Peyer's patch (tissue), 4 donors: ENCODE measurements around the gene MRPS7. TPM values are rescaled to one million over a fixed set of nuclear protein-coding genes. Genes with fewer than 3 reads are reported as not detected.
A peak's percentile ranks its signal among the peaks of the same experiment; 100 is the strongest.

Source experiments
- DNase-seq, 3 donors: peaks; one replicate each; pipeline ENCODE4 v3.0.0-alpha.2; 2017 to 2019
- H3K27ac ChIP-seq, 4 donors: fragments of 200-600 bp; sonication (generic); one replicate each; pipeline ENCODE4 v1.5.1; 2016 to 2019
- H3K27me3 ChIP-seq, 2 donors: fragments of 200-600 bp; sonication (generic); one replicate each; pipeline ENCODE4 v1.5.1; 2019
- H3K36me3 ChIP-seq, 3 donors: fragments of 200-600 bp; sonication (generic); one replicate each; pipeline ENCODE4 v1.5.1; 2016 to 2019
- H3K4me1 ChIP-seq, 4 donors: fragments of 200-600 bp; sonication (generic); one replicate each; pipeline ENCODE4 v1.5.1; 2016 to 2019
- H3K4me3 ChIP-seq, 4 donors: fragments of 200-600 bp; sonication (generic); 1 replicate in 3 of 4; 2 replicates in 1 of 4; pipeline ENCODE4 v1.5.1; 2016 to 2019; ENCODE audit warnings: mild to moderate bottlenecking in 1 of 4
- H3K9me3 ChIP-seq, 4 donors: fragments of 200-600 bp; sonication (generic); one replicate each; pipeline ENCODE4 v1.5.1; 2016 to 2019; ENCODE audit warnings: mild to moderate bottlenecking in 1 of 4
- POLR2A ChIP-seq, 2 donors: fragments of 450-650 bp; IDR thresholded peaks; one replicate each; pipeline ENCODE4 v1.5.1; 2017; ENCODE audit warnings: antibody characterized with exemption in 2 of 2, mild to moderate bottlenecking in 2 of 2, moderate library complexity in 2 of 2
- total RNA-seq, 4 donors: library from RNA; depleted of rRNA; stranded (reverse); fragments of >200 nt; gene quantifications; one replicate each; pipeline ENCODE4 v1.1.0, GENCODE V29; 2016
- TF ChIP-seq, protein P1 (sequence below), 6 experiments: fragments of 450-650 bp in 4 of 6; fragments of 200-600 bp in 2 of 6; sonication (generic) in 1 of 6; IDR thresholded peaks; one replicate each; pipeline ENCODE4 v1.5.1; 2017 to 2019; ENCODE audit warnings: antibody characterized with exemption in 6 of 6, mild to moderate bottlenecking in 3 of 6, moderate library complexity in 1 of 6

The MRPS7 gene
- total RNA-seq, result 10 to 100 TPM; 23.9 to 53.6 (median 45.3) TPM

DNA sequence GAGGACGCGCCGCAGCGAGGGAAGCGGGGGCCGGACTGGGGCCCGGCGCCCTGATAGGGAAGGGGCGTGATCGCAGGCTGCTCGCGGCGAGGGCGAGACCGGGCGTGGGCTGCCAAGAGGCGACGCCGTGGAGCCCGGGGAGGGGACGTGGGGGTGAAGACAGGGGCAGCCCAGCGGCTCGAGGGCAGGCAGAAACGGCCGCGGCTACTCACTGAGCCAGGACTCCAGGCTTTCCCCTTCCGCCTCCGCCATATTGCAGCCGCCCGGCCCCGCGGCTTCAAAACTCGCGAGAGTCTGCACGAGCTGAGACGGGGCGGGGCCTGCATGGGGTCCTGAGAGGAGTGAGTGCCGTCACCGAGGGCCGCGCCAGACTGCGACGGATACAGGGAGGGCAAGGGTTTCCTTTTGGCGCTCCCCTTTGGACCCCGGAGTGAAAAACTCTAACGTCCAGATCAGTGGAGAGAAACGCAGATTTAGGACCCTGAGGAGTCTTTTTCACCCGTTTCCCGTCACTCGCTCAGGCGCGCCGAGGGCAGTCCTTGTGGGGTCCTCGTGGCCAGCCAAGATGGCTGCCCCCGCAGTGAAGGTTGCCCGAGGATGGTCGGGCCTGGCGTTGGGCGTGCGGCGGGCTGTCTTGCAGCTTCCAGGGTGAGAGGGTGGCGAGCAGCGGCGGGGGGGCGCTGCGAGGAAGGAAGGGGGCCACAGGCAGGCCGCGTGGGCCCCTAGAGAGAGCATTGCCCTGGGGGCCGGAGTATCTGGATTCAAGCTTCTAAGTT, at the start of gene MRPS7, which contains the start of gene GGA3:
Gene MRPS7, plus strand, starts transcription at position 544 of the 776 bp plus-strand sequence. Its CDS starts 22 bp downstream, at position 566.
Gene GGA3, minus strand, starts transcription at position 271 of the 776 bp plus-strand sequence. Its CDS starts 19 bp downstream, at position 252.
- Histone ChIP-seq H3K4me1 (peaks cover 0 to 26% (median 18%) of the 10 kb centered on the region in 4 donors), H3K27ac (peak within 1 kb of the TSS; percentile 88 to 97 (median 94)), H3K36me3 (peaks cover 0 to 34% (median 0%) of the 10 kb centered on the region in 3 donors), H3K9me3 (no peaks in the 10 kb centered on the region), H3K4me3 (peak within 1 kb of the TSS; percentile 73 to 91 (median 78)), H3K27me3 (no peaks in the 10 kb centered on the region)
- peak; percentile 96 to 98 (median 97) for DNase-seq
- peak; percentile 44 to 77 for TF ChIP-seq POLR2A (IDR thresholded peaks at IDR 0.05)
- TF ChIP-seq, protein P1, sequence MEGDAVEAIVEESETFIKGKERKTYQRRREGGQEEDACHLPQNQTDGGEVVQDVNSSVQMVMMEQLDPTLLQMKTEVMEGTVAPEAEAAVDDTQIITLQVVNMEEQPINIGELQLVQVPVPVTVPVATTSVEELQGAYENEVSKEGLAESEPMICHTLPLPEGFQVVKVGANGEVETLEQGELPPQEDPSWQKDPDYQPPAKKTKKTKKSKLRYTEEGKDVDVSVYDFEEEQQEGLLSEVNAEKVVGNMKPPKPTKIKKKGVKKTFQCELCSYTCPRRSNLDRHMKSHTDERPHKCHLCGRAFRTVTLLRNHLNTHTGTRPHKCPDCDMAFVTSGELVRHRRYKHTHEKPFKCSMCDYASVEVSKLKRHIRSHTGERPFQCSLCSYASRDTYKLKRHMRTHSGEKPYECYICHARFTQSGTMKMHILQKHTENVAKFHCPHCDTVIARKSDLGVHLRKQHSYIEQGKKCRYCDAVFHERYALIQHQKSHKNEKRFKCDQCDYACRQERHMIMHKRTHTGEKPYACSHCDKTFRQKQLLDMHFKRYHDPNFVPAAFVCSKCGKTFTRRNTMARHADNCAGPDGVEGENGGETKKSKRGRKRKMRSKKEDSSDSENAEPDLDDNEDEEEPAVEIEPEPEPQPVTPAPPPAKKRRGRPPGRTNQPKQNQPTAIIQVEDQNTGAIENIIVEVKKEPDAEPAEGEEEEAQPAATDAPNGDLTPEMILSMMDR (IDR thresholded peaks at IDR 0.05), result peak in 1 of 6 experiments; percentile 3

DNA sequence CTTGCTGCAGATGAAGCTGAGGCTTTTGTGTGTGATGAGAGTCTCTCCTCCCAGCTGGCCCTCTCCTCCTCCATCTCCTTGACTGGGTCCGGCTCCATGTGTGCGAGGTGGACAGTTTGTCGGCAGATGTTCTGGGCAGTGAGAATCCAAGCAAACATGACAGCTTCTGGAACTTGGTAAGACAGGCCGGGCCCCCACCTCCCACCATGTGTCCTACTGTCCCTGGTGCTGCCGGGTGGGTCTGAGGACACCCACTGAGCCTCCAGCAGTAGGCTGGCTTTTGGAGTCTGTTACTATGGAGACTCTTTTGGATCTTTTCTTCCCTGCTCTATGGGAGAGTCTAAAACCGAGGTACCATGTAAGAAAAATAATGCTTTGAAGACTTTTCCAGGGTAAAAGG, 43.5 kb upstream of the MRPS7 start:
- no peaks in the 10 kb centered on the region for H3K9me3 ChIP-seq
- no peak overlapping the region for H3K4me3 ChIP-seq
- DNase-seq, result no peak
- no peak for TF ChIP-seq POLR2A (IDR thresholded peaks at IDR 0.05)
- TF ChIP-seq, protein P1 (IDR thresholded peaks at IDR 0.05), result no peak
- peaks cover 0 to 78% (median 0%) of the 10 kb centered on the region in 3 donors for H3K36me3 ChIP-seq
- H3K4me1 ChIP-seq, result no peaks in the 10 kb centered on the region
- H3K27ac ChIP-seq, result no peak overlapping the region
- no peaks in the 10 kb centered on the region for H3K27me3 ChIP-seq

DNA sequence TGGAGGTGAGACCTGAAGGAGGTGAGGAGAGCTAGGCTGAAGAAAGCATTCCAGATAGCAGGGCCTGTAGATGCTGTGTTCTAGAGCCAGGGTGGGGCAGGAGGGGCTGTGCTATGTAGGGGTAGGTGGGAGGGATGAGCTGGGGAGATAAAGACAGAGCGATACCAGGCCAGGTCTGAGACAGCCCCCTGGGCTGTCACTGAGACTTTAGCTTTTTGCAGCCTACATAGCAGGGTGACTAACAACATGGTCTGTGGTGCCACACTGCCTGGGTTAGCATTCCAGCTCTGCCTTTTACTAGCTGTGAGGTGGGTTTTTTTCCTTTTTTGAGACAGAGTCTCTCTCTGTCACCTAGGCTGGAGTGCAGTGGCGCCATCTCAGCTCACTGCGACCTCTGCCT, 41.9 kb upstream of the MRPS7 start:
- Histone ChIP-seq H3K36me3 (peaks cover 0 to 74% (median 0%) of the 10 kb centered on the region in 3 donors), H3K27me3 (no peaks in the 10 kb centered on the region), H3K27ac (no peak overlapping the region), H3K4me3 (no peak overlapping the region), H3K4me1 (no peaks in the 10 kb centered on the region), H3K9me3 (no peaks in the 10 kb centered on the region)
- TF ChIP-seq, protein P1 (IDR thresholded peaks at IDR 0.05), result no peak
- TF ChIP-seq POLR2A (IDR thresholded peaks at IDR 0.05), result no peak
- no peak for DNase-seq

DNA sequence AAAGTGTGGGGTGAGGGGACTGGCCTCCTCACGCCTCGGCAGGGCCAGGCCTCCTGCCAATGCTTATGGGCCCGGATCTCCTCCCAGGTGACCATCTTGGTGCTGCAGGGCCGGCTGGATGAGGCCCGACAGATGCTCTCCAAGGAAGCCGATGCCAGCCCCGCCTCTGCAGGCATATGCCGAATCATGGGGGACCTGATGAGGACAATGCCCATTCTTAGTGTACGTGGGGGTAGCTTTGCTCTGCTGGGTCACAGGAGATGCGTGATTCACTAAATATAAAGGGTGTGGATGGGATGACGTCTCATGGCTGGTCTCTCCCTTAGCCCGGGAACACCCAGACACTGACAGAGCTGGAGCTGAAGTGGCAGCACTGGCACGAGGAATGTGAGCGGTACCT, 36.7 kb upstream of the MRPS7 start:
- Histone ChIP-seq H3K36me3 (peaks cover 0 to 71% (median 0%) of the 10 kb centered on the region in 3 donors), H3K27me3 (no peaks in the 10 kb centered on the region), H3K27ac (no peak overlapping the region), H3K4me3 (no peak overlapping the region), H3K9me3 (no peaks in the 10 kb centered on the region), H3K4me1 (no peaks in the 10 kb centered on the region)
- TF ChIP-seq, protein P1 (IDR thresholded peaks at IDR 0.05), result no peak
- no peak for TF ChIP-seq POLR2A (IDR thresholded peaks at IDR 0.05)
- DNase-seq, result no peak

DNA sequence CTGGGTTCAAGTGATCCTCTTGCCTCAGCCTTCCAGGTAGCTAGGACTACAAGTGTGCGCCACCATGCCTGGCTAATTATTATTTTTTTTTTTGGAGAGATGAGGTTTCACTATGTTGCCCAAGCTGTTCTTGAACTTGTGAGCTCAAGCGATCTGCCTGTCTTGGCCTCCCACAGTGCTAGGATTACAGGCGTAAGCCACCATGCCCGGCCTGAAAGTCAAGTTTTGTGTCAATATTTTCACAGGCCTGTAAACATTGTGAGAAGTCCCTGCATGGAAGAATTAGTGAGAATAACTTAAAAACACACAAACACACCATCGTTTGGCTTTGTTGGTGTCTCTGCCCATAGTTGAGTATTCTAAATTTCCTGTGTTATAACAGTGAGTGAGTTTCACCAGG, 34.0 kb upstream of the MRPS7 start:
- H3K36me3 ChIP-seq, result peaks cover 0 to 90% (median 0%) of the 10 kb centered on the region in 3 donors
- no peak for DNase-seq
- no peaks in the 10 kb centered on the region for H3K4me1 ChIP-seq
- H3K9me3 ChIP-seq, result no peaks in the 10 kb centered on the region
- H3K27ac ChIP-seq, result no peak overlapping the region
- H3K4me3 ChIP-seq, result no peak overlapping the region
- no peaks in the 10 kb centered on the region for H3K27me3 ChIP-seq
- TF ChIP-seq POLR2A (IDR thresholded peaks at IDR 0.05), result no peak
- TF ChIP-seq, protein P1 (IDR thresholded peaks at IDR 0.05), result no peak
